Measurements from ENCODE around the gene ROPN1B.

Gene ROPN1B

DNA sequence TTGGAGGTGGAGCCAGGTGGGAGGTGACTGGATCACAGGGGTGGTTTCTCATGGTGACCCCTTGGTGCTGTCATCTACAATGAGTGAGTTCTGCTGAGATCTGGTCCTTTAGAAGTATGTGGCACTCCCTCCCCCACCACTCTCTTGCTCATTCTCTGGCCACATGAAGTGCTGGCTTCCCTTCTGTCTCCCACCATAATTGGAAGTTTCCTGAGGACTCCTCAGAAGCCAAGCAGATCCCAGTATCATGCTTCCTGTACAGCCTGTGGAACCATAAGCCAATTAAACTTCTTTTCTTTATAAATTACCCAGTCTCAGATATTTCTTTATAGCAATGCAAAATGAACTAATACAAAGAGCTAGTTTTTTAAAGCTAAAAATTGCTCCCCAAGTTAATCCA, 60.3 kb downstream of the ROPN1B start:
- Histone ChIP-seq H3K36me3 (ENCODE audit: control insufficient read depth, insufficient read depth, low read length) (no peaks in the 10 kb centered on the region), H3K4me1 (ENCODE audit: control insufficient read depth, insufficient read depth, low read length) (peaks cover 4% of the 10 kb centered on the region; the same call in 1 of the 2 replicates), H3K27me3 (ENCODE audit: control insufficient read depth, insufficient read depth, low read length) (no peaks in the 10 kb centered on the region), H3K27ac (ENCODE audit: low read length) (no peak overlapping the region), H3K9me3 (ENCODE audit: control insufficient read depth, insufficient read depth, low read length) (peaks cover 3% of the 10 kb centered on the region; the same call in 1 of the 2 replicates), H3K4me3 (ENCODE audit: low read length) (no peak overlapping the region)
- DNase-seq (ENCODE audit: low read depth, low spot score), result no peak

DNA sequence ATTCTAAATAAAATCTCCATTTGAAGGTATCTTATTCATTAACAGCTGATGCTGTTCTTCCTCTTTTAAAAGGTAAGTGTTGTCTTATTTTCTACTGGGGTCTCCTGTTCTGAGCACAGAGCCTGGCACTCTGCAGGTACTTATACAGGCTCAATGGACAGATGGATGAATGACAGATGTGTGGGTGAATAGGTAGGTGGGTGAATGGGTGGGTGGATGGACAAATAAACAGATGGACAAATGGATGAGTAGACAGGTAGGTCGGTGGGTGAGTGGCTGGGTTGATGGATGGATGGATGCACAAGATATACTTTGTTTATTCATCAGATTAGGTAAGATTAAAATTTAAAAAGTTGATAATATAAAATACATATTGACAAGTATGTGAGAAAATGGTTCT, 61.5 kb downstream of the ROPN1B start:
- no CpG with 5 or more reads among the region's 1 CpG for WGBS (ENCODE audit: insufficient coverage, insufficient read length)
- Histone ChIP-seq H3K27ac (ENCODE audit: low read length) (no peak overlapping the region), H3K9me3 (ENCODE audit: control insufficient read depth, insufficient read depth, low read length) (peaks cover 3% of the 10 kb centered on the region; the same call in 1 of the 2 replicates), H3K4me1 (ENCODE audit: control insufficient read depth, insufficient read depth, low read length) (peaks cover 4% of the 10 kb centered on the region; the same call in 1 of the 2 replicates), H3K4me3 (ENCODE audit: low read length) (no peak overlapping the region), H3K36me3 (ENCODE audit: control insufficient read depth, insufficient read depth, low read length) (no peaks in the 10 kb centered on the region), H3K27me3 (ENCODE audit: control insufficient read depth, insufficient read depth, low read length) (no peaks in the 10 kb centered on the region)
- no peak for DNase-seq (ENCODE audit: low read depth, low spot score)

- no peak for DNase-seq (ENCODE audit: low read depth, low spot score)
- Histone ChIP-seq H3K27me3 (ENCODE audit: control insufficient read depth, insufficient read depth, low read length) (no peaks in the 10 kb centered on the region), H3K4me3 (ENCODE audit: low read length) (no peak overlapping the region), H3K27ac (ENCODE audit: low read length) (no peak overlapping the region), H3K4me1 (ENCODE audit: control insufficient read depth, insufficient read depth, low read length) (peaks cover 4% of the 10 kb centered on the region; the same call in 1 of the 2 replicates), H3K36me3 (ENCODE audit: control insufficient read depth, insufficient read depth, low read length) (no peaks in the 10 kb centered on the region), H3K9me3 (ENCODE audit: control insufficient read depth, insufficient read depth, low read length) (peaks cover 3% of the 10 kb centered on the region; the same call in 1 of the 2 replicates)
- WGBS (ENCODE audit: insufficient coverage, insufficient read length), result no CpG with 5 or more reads among the region's 9 CpGs
Measured at GRCh38 chr3:126031981-126032471, 63.0 kb downstream of the ROPN1B start.
